ENCODE data around the gene DOCK9. TPM values are rescaled to one million over a fixed set of nuclear protein-coding genes. Genes with fewer than 3 reads are reported as not detected.

DOCK9 gene
- total RNA-seq, 1 experiment from 2014 or later, result 30.5 TPM

DNA sequence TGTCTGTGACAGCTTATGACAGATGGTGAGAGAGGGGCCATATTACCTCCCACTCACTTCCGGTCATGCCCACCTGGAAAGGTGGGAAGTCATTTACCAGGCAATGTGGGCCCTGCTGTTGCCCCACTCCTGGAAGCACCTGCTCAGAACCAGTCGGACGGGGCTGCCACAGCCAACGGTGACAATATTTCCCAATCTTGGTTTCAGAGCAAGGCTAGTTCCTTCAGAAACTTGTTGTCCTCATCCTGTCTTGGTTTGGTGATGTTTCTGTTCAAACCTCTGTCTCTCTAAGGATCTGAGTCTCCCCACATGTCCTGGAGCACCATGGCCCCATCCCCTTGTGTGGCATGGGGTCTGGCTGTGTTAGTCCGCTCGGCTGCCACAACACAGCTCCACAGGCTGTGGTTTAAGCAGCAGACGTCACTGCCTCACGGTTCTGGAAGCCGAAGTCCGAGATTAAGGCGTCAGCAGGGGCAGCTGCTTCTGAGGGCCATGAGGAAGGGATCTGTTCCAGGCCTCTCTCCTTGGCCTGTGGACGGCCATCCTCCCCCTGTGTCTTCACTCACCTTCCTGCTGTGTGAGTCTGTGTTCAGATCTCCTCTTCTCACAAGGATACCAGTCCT, 193.9 kb downstream of the DOCK9 start:
- in situ Hi-C loops (cut with HindIII; ENCODE audit: low pct_unique_long_range_greater_than_20kb, low sequenced_read_pairs), result no loop called here
- ChIA-PET POLR2A (no interaction called here), CTCF (no interaction called here)
- BruUV-seq (replicated peaks), result no TSS peak
- Histone ChIP-seq H3K4me1 (ENCODE audit: control insufficient read depth, insufficient read depth, low read length) (no peaks in the 10 kb centered on the region), H3K9me3 (ENCODE audit: control insufficient read depth, insufficient read depth, low read depth, low read length) (no peaks in the 10 kb centered on the region), H3K4me3 (ENCODE audit: low read depth in 2 of 2, low read length in 2 of 2) (no peak overlapping the region), H3K27me3 (ENCODE audit: control insufficient read depth, insufficient read depth, low read length) (no peaks in the 10 kb centered on the region), H3K36me3 (ENCODE audit: control insufficient read depth, insufficient read depth, low read length) (no peaks in the 10 kb centered on the region), H3K27ac (ENCODE audit: low read length) (no peak overlapping the region)
- no peak for TF ChIP-seq TCF7L2 (IDR thresholded peaks at IDR 0.05; ENCODE audit: low read depth, low read length)
- TF ChIP-seq, protein P1, sequence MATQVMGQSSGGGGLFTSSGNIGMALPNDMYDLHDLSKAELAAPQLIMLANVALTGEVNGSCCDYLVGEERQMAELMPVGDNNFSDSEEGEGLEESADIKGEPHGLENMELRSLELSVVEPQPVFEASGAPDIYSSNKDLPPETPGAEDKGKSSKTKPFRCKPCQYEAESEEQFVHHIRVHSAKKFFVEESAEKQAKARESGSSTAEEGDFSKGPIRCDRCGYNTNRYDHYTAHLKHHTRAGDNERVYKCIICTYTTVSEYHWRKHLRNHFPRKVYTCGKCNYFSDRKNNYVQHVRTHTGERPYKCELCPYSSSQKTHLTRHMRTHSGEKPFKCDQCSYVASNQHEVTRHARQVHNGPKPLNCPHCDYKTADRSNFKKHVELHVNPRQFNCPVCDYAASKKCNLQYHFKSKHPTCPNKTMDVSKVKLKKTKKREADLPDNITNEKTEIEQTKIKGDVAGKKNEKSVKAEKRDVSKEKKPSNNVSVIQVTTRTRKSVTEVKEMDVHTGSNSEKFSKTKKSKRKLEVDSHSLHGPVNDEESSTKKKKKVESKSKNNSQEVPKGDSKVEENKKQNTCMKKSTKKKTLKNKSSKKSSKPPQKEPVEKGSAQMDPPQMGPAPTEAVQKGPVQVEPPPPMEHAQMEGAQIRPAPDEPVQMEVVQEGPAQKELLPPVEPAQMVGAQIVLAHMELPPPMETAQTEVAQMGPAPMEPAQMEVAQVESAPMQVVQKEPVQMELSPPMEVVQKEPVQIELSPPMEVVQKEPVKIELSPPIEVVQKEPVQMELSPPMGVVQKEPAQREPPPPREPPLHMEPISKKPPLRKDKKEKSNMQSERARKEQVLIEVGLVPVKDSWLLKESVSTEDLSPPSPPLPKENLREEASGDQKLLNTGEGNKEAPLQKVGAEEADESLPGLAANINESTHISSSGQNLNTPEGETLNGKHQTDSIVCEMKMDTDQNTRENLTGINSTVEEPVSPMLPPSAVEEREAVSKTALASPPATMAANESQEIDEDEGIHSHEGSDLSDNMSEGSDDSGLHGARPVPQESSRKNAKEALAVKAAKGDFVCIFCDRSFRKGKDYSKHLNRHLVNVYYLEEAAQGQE (IDR thresholded peaks at IDR 0.05; ENCODE audit: insufficient read depth in 1 of 2, low read depth in 2 of 2, low read length in 1 of 2), result no peak
- TF ChIP-seq POLR2AphosphoS5 (IDR thresholded peaks at IDR 0.05; ENCODE audit: low read depth, low read length), result no peak
- TF ChIP-seq SIN3A (IDR thresholded peaks at IDR 0.05; ENCODE audit: borderline replicate concordance, insufficient read depth, low read depth, low read length), result no peak
- TF ChIP-seq, protein P2, sequence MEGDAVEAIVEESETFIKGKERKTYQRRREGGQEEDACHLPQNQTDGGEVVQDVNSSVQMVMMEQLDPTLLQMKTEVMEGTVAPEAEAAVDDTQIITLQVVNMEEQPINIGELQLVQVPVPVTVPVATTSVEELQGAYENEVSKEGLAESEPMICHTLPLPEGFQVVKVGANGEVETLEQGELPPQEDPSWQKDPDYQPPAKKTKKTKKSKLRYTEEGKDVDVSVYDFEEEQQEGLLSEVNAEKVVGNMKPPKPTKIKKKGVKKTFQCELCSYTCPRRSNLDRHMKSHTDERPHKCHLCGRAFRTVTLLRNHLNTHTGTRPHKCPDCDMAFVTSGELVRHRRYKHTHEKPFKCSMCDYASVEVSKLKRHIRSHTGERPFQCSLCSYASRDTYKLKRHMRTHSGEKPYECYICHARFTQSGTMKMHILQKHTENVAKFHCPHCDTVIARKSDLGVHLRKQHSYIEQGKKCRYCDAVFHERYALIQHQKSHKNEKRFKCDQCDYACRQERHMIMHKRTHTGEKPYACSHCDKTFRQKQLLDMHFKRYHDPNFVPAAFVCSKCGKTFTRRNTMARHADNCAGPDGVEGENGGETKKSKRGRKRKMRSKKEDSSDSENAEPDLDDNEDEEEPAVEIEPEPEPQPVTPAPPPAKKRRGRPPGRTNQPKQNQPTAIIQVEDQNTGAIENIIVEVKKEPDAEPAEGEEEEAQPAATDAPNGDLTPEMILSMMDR (IDR thresholded peaks at IDR 0.05), result no peak
- intact Hi-C loops (cut with micrococcal nuclease; ENCODE audit: unreplicated experiment), result no loop called here
- no peak for ATAC-seq
- no peak for DNase-seq (ENCODE audit: low read depth, low spot score)

DNA sequence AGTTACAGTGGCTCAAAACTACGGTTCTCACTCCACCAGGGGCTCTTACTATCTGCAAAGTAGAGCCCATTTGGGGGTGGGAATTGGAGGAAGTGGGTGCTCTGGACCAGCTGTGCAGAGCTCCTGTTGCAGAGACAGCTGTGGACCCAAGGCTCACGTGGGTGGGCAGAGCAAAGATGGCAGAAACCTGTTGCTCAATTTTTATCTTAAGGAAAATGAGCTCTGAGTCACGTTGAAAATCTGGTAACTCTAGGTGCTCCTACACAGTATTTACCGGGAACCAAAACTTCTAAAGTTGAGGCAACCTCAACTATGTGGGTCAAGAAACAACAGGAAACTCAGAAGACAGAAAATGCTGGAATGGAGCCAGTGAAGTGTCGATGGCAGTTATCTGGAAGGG, 195.2 kb downstream of the DOCK9 start:
- Histone ChIP-seq H3K27ac (ENCODE audit: low read length) (no peak overlapping the region), H3K27me3 (ENCODE audit: control insufficient read depth, insufficient read depth, low read length) (no peaks in the 10 kb centered on the region), H3K4me3 (ENCODE audit: low read depth in 2 of 2, low read length in 2 of 2) (no peak overlapping the region), H3K9me3 (ENCODE audit: control insufficient read depth, insufficient read depth, low read depth, low read length) (no peaks in the 10 kb centered on the region), H3K4me1 (ENCODE audit: control insufficient read depth, insufficient read depth, low read length) (no peaks in the 10 kb centered on the region), H3K36me3 (ENCODE audit: control insufficient read depth, insufficient read depth, low read length) (no peaks in the 10 kb centered on the region)
- intact Hi-C loops (cut with micrococcal nuclease; ENCODE audit: unreplicated experiment), result no loop called here
- DNase-seq (ENCODE audit: low read depth, low spot score) (no peak), ATAC-seq (no peak)
- TF ChIP-seq SIN3A (IDR thresholded peaks at IDR 0.05; ENCODE audit: borderline replicate concordance, insufficient read depth, low read depth, low read length) (no peak), POLR2AphosphoS5 (IDR thresholded peaks at IDR 0.05; ENCODE audit: low read depth, low read length) (no peak), TCF7L2 (IDR thresholded peaks at IDR 0.05; ENCODE audit: low read depth, low read length) (no peak)
- TF ChIP-seq, protein P2 (IDR thresholded peaks at IDR 0.05), result no peak
- TF ChIP-seq, protein P1 (IDR thresholded peaks at IDR 0.05; ENCODE audit: insufficient read depth in 1 of 2, low read depth in 2 of 2, low read length in 1 of 2), result no peak
- BruUV-seq (replicated peaks), result no TSS peak
- in situ Hi-C loops (cut with HindIII; ENCODE audit: low pct_unique_long_range_greater_than_20kb, low sequenced_read_pairs), result no loop called here
- ChIA-PET CTCF (no interaction called here), POLR2A (interaction anchor here (0.5 kb wide), 1 partner anchor 90 kb away, joined by 3 read pairs; no protein-coding TSS in a partner anchor)

Measured in Panc1 (cell line).